ENCODE data around the gene ARHGAP45. TPM values are rescaled to one million over a fixed set of nuclear protein-coding genes. Genes with fewer than 3 reads are reported as not detected.

The ARHGAP45 gene
- total RNA-seq, 3 donors from 2014 or later (not counting 1 experiment from before 2014, with no cell fraction given) = 535 to 601 (median 560) TPM

- Mint-ChIP-seq H3K36me3 (no peaks in the 10 kb centered on the region), H3K4me1 (peaks cover 39 to 53% of the 10 kb centered on the region in 2 donors), H3K9me3 (no peaks in the 10 kb centered on the region), H3K27ac (peak overlapping the region; percentile 85 to 92), H3K27me3 (ENCODE audit: low read depth in 2 of 2) (no peaks in the 10 kb centered on the region), H3K4me3 (peak overlapping the region; percentile 98)
- Histone ChIP-seq H3K27me3 (ENCODE audit: control insufficient read depth, insufficient read depth, low read length) (no peaks in the 10 kb centered on the region), H3K9me3 (ENCODE audit: control insufficient read depth, insufficient read depth, low read length) (no peaks in the 10 kb centered on the region), H3K4me1 (ENCODE audit: control insufficient read depth, insufficient read depth, low read length) (peaks cover 65% of the 10 kb centered on the region), H3K27ac (ENCODE audit: low read length) (peak overlapping the region; percentile 66), H3K4me3 (ENCODE audit: low read length) (peak overlapping the region; percentile 83), H3K36me3 (ENCODE audit: control insufficient read depth, insufficient read depth, low read length) (peaks cover 39% of the 10 kb centered on the region)
- ATAC-seq (no peak), DNase-seq (peak in 1 of 2 donors; percentile 50)
- TF ChIP-seq CTCF (IDR thresholded peaks at IDR 0.05) = no peak
- intact Hi-C loops (cut with micrococcal nuclease) = no loop called here
- WGBS (ENCODE audit: insufficient coverage) = 72% methylated on average over 22 of the region's 22 CpGs
These were observed 27.9 kb upstream of the ARHGAP45 start for GRCh38 chr19:1038978-1039645.

- Mint-ChIP-seq H3K4me1 (peaks cover 39 to 53% of the 10 kb centered on the region in 2 donors), H3K36me3 (no peaks in the 10 kb centered on the region), H3K9me3 (no peaks in the 10 kb centered on the region), H3K4me3 (peak within 1 kb of the TSS; percentile 98), H3K27ac (peak within 1 kb of the TSS; percentile 85 to 92), H3K27me3 (ENCODE audit: low read depth in 2 of 2) (no peaks in the 10 kb centered on the region)
- Histone ChIP-seq H3K36me3 (ENCODE audit: control insufficient read depth, insufficient read depth, low read length) (peaks cover 43% of the 10 kb centered on the region), H3K4me3 (ENCODE audit: low read length) (peak within 1 kb of the TSS; percentile 83), H3K27me3 (ENCODE audit: control insufficient read depth, insufficient read depth, low read length) (no peaks in the 10 kb centered on the region), H3K9me3 (ENCODE audit: control insufficient read depth, insufficient read depth, low read length) (no peaks in the 10 kb centered on the region), H3K27ac (ENCODE audit: low read length) (peak within 1 kb of the TSS; percentile 34), H3K4me1 (ENCODE audit: control insufficient read depth, insufficient read depth, low read length) (peaks cover 65% of the 10 kb centered on the region)
- WGBS (ENCODE audit: insufficient coverage) = 3% methylated on average over 56 of the region's 56 CpGs
- ATAC-seq (peak; percentile 95 to 98 (median 96)), DNase-seq (peak; percentile 99)
- TF ChIP-seq CTCF (IDR thresholded peaks at IDR 0.05) = no peak
- intact Hi-C loops (cut with micrococcal nuclease) = loop anchor here (2.0 kb wide), 1 partner anchor 19 kb away; the partner anchor contains the start of genes RNU6-2 and TMEM259
These were observed 27.1 kb upstream of the ARHGAP45 start, which contains the start of gene ABCA7 for GRCh38 chr19:1039646-1040475. Gene ABCA7 (plus strand): TSS chr19:1040107. CDS start chr19:1041362, 1,255 bp downstream.

- H3K4me1 ChIP-seq (ENCODE audit: control insufficient read depth, insufficient read depth, low read length) = peaks cover 62% of the 10 kb centered on the region
- Mint-ChIP-seq H3K36me3 (no peaks in the 10 kb centered on the region), H3K9me3 (no peaks in the 10 kb centered on the region), H3K27ac (peak overlapping the region; percentile 85 to 92), H3K4me1 (peaks cover 39 to 53% of the 10 kb centered on the region in 2 donors), H3K4me3 (peak overlapping the region; percentile 98), H3K27me3 (ENCODE audit: low read depth in 2 of 2) (no peaks in the 10 kb centered on the region)
- intact Hi-C loops (cut with micrococcal nuclease) = loop anchor here (2.0 kb wide), 1 partner anchor 20 kb away; the partner anchor contains the start of genes RNU6-2 and TMEM259
- H3K4me3 ChIP-seq (ENCODE audit: low read length) = peak overlapping the region; percentile 83
- WGBS (ENCODE audit: insufficient coverage) = 3% methylated on average over 27 of the region's 27 CpGs
- no peaks in the 10 kb centered on the region for H3K9me3 ChIP-seq (ENCODE audit: control insufficient read depth, insufficient read depth, low read length)
- peaks cover 43% of the 10 kb centered on the region for H3K36me3 ChIP-seq (ENCODE audit: control insufficient read depth, insufficient read depth, low read length)
- TF ChIP-seq CTCF (IDR thresholded peaks at IDR 0.05) = no peak
- DNase-seq = peak; percentile 81 to 94
- peak; percentile 52 to 58 (median 56) for ATAC-seq
- peak overlapping the region; percentile 34 for H3K27ac ChIP-seq (ENCODE audit: low read length)
- H3K27me3 ChIP-seq (ENCODE audit: control insufficient read depth, insufficient read depth, low read length) = no peaks in the 10 kb centered on the region
These were observed 26.3 kb upstream of the ARHGAP45 start for GRCh38 chr19:1040476-1041271.
